Endothelial cell of umbilical vein (primary cell): Measurements from ENCODE around the gene ZNF689. TPM values are rescaled to one million over a fixed set of nuclear protein-coding genes. Genes with fewer than 3 reads are reported as not detected.

Experiments
- BruUV-seq: library from RNA; stranded (reverse); fragments of 400-500 nt; replicated peaks from 2 replicates; lab custom pipeline; 2021; lab: Mats Ljungman, UMichigan
- CTCF ChIA-PET: fragments of 300-600, 350-600 bp; sonication (Branson Sonifier 250); formaldehyde crosslinking; loops from one replicate; lab custom pipeline; 2021; ENCODE audit warnings: antibody characterized with exemption, inconsistent platforms; lab: Charles Lee
- POLR2A ChIA-PET: fragments of 300-600, 350-600 bp; sonication (Branson Sonifier 250); formaldehyde crosslinking; loops from one replicate; lab custom pipeline; 2021; ENCODE audit warnings: antibody characterized with exemption, inconsistent platforms; lab: Charles Lee
- DNase-seq: peaks from one replicate; pipeline ENCODE4 v3.0.0-alpha.2; 2011; ENCODE audit warnings: low read depth, low spot score
- FAIRE-seq: peaks from 2 replicates; lab custom pipeline; 2011; peaks lifted over from hg19 to GRCh38; lab: Jason Lieb, UNC
- H2AFZ ChIP-seq: 2 replicates; pipeline ENCODE4 v1.6.0; 2012; ENCODE audit warnings: low read depth, low read length, control low read depth, inconsistent platforms
- H3K27ac ChIP-seq: 2 replicates; pipeline ENCODE4 v1.5.1; 2011; ENCODE audit warnings: low read depth, mild to moderate bottlenecking, control low read depth, low read length, moderate library complexity; ENCODE audit not compliant: insufficient read depth
- H3K27me3 ChIP-seq, 2 experiments: 2 replicates each; pipeline versions ENCODE4 v1.6.0 to v1.6.1; 2011; ENCODE audit warnings: low read length in 2 of 2, mixed read lengths in 1 of 2; ENCODE audit not compliant: control insufficient read depth in 2 of 2, insufficient read depth in 2 of 2
- H3K36me3 ChIP-seq, 2 experiments: 2 replicates in 1 of 2; 3 replicates in 1 of 2; pipeline ENCODE4 v1.5.1; 2011; ENCODE audit warnings: low read length in 2 of 2, mild to moderate bottlenecking in 1 of 2, moderate library complexity in 1 of 2; ENCODE audit not compliant: control insufficient read depth in 2 of 2, insufficient read depth in 2 of 2; ENCODE audit errors: extremely low read depth in 1 of 2
- H3K4me1 ChIP-seq: 3 replicates; pipeline ENCODE4 v1.5.1; 2011; ENCODE audit warnings: mild to moderate bottlenecking, low read length; ENCODE audit not compliant: control insufficient read depth, insufficient read depth; ENCODE audit errors: extremely low read depth
- H3K4me2 ChIP-seq: 2 replicates; pipeline ENCODE4 v1.6.1; 2011; ENCODE audit warnings: low read length, control low read depth, mixed read lengths; ENCODE audit not compliant: insufficient read depth
- H3K4me3 ChIP-seq, 3 experiments: fragments of 200-600 bp in 1 of 3; sonication (generic), shearing (Covaris generic) in 1 of 3; replicated peaks in 1 of 3; 2 replicates each; pipeline ENCODE4 v1.5.1; 2011 to 2016; ENCODE audit warnings: control low read depth in 3 of 3, low read length in 3 of 3, mild to moderate bottlenecking in 2 of 3, inconsistent platforms in 1 of 3, low read depth in 1 of 3, moderate library complexity in 1 of 3; ENCODE audit not compliant: insufficient read depth in 1 of 3
- H3K79me2 ChIP-seq: 2 replicates; pipeline ENCODE4 v1.6.0; 2012; ENCODE audit warnings: low read length, inconsistent platforms; ENCODE audit not compliant: control insufficient read depth, insufficient read depth
- H3K9ac ChIP-seq: replicated peaks from 2 replicates; pipeline ENCODE3; 2011; ENCODE audit warnings: low read length, control low read depth; ENCODE audit not compliant: insufficient read depth; ENCODE audit errors: extremely low read depth
- H3K9me1 ChIP-seq: replicated peaks from 3 replicates; pipeline ENCODE4 v1.6.0; 2011; ENCODE audit warnings: mild to moderate bottlenecking, low read length; ENCODE audit not compliant: control insufficient read depth, insufficient read depth; ENCODE audit errors: extremely low read depth
- H3K9me3 ChIP-seq: replicated peaks from 2 replicates; pipeline ENCODE4 v1.5.1; 2012; ENCODE audit warnings: low read length, inconsistent platforms; ENCODE audit not compliant: control insufficient read depth, insufficient read depth
- H4K20me1 ChIP-seq: replicated peaks from 2 replicates; pipeline ENCODE3; 2011; ENCODE audit warnings: mild to moderate bottlenecking, low read length; ENCODE audit not compliant: control insufficient read depth, insufficient read depth; ENCODE audit errors: extremely low read depth
- EZH2 ChIP-seq: IDR thresholded peaks from 2 replicates; pipeline ENCODE4 v1.6.1; 2012; ENCODE audit warnings: borderline replicate concordance, low read depth, mild to moderate bottlenecking, moderate library complexity, low read length, inconsistent platforms; ENCODE audit not compliant: severe bottlenecking
- FOS ChIP-seq: IDR thresholded peaks from 2 replicates; pipeline ENCODE4 v1.6.1; 2011; ENCODE audit warnings: mild to moderate bottlenecking, low read length, moderate library complexity, borderline replicate concordance; ENCODE audit not compliant: insufficient read depth
- GATA2 ChIP-seq: IDR thresholded peaks from 2 replicates; pipeline ENCODE4 v1.7.0; 2011; ENCODE audit warnings: low read depth, mild to moderate bottlenecking, moderate library complexity, mixed read lengths, low read length; ENCODE audit not compliant: insufficient read length, insufficient read depth
- JUN ChIP-seq: IDR thresholded peaks from 2 replicates; pipeline ENCODE4 v1.6.1; 2011; ENCODE audit warnings: borderline replicate concordance, low read depth; ENCODE audit not compliant: insufficient read length, insufficient read depth
- MYC ChIP-seq: IDR thresholded peaks from one replicate; pipeline ENCODE4 v1.6.1; 2011; ENCODE audit warnings: mild to moderate bottlenecking, low read depth, low read length
- POLR2A ChIP-seq: IDR thresholded peaks from 2 replicates; pipeline ENCODE4 v1.6.1; 2012; ENCODE audit warnings: low read depth, mild to moderate bottlenecking, control low read depth, low read length
- POLR2AphosphoS5 ChIP-seq: IDR thresholded peaks from 2 replicates; pipeline ENCODE4 v1.6.1; 2012; ENCODE audit warnings: low read depth, mild to moderate bottlenecking, control low read depth, low read length, moderate library complexity; ENCODE audit not compliant: insufficient read depth
- dilution Hi-C: fragments of 300-500 bp; cut with MboI; formaldehyde crosslinking; loops from one replicate; pipeline ENCODE4 v1.15.0; 2019; ENCODE audit warnings: low sequenced_read_pairs; ENCODE audit not compliant: extremely low pct_ligation_motif_present
- intact Hi-C: fragments of 100-400 bp; cut with micrococcal nuclease; formaldehyde crosslinking; loops from one replicate; pipeline ENCODE4 v1.10.0; 2022
- polyA plus RNA-seq, 4 experiments: library from polyadenylated mRNA; depleted of rRNA in 3 of 4; stranded (reverse) in 3 of 4; unstranded in 1 of 4; fragments of >200 nt; gene quantifications; 2 replicates each; pipeline versions ENCODE4 v1.2.1 to v1.2.3, GENCODE V29; 2011 to 2012; ENCODE audit warnings: missing spikeins in 1 of 4
- total RNA-seq: library from RNA; stranded (reverse); gene quantifications from 2 replicates; pipeline ENCODE4 v1.2.3, GENCODE V29; 2021
- TF ChIP-seq, protein P1 (sequence below): IDR thresholded peaks from 2 replicates; pipeline ENCODE4 v1.6.1; 2011; ENCODE audit not compliant: insufficient read depth, insufficient read length
- TF ChIP-seq, protein P2 (sequence below), 2 donors: IDR thresholded peaks; 1 replicate in 1 of 2; 2 replicates in 1 of 2; pipeline ENCODE4 v1.5.1; 2011; ENCODE audit warnings: low read length in 2 of 2, mild to moderate bottlenecking in 2 of 2, moderate library complexity in 2 of 2, control low read depth in 1 of 2, inconsistent platforms in 1 of 2, low read depth in 1 of 2; ENCODE audit not compliant: insufficient read depth in 1 of 2; ENCODE audit errors: extremely low read depth in 1 of 2

The ZNF689 gene
- total and polyA plus RNA-seq, 2 donors (not counting 3 experiments of a cell fraction or from before 2014, with no cell fraction given), result 7.5 to 8.4 TPM

GRCh38 chr16:30585022-30585399 is 25.2 kb downstream of the ZNF689 start:
- peak overlapping the region; percentile 67 for H3K9ac ChIP-seq
- H3K4me3 ChIP-seq, result peak overlapping the region; percentile 56 to 77 (median 72)
- FAIRE-seq (peak; percentile 46), DNase-seq (no peak)
- H2AFZ ChIP-seq, result peak overlapping the region; percentile 77
- H3K4me1 ChIP-seq, result peaks cover 7% of the 10 kb centered on the region
- H3K27ac ChIP-seq, result peak overlapping the region; percentile 49
- intact Hi-C loops (loop anchor here (1.0 to 2.0 kb wide), 8 partner anchors 13 to 155 kb away; partner anchors contain the start of genes DCTPP1, FBRS, PRR14 and ZNF689), dilution Hi-C loops (no loop called here)
- no peaks in the 10 kb centered on the region for H3K9me1 ChIP-seq
- TF ChIP-seq POLR2A, result no peak
- TF ChIP-seq, protein P1, sequence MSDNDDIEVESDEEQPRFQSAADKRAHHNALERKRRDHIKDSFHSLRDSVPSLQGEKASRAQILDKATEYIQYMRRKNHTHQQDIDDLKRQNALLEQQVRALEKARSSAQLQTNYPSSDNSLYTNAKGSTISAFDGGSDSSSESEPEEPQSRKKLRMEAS, result no peak
- TF ChIP-seq FOS, result no peak
- TF ChIP-seq, protein P2, sequence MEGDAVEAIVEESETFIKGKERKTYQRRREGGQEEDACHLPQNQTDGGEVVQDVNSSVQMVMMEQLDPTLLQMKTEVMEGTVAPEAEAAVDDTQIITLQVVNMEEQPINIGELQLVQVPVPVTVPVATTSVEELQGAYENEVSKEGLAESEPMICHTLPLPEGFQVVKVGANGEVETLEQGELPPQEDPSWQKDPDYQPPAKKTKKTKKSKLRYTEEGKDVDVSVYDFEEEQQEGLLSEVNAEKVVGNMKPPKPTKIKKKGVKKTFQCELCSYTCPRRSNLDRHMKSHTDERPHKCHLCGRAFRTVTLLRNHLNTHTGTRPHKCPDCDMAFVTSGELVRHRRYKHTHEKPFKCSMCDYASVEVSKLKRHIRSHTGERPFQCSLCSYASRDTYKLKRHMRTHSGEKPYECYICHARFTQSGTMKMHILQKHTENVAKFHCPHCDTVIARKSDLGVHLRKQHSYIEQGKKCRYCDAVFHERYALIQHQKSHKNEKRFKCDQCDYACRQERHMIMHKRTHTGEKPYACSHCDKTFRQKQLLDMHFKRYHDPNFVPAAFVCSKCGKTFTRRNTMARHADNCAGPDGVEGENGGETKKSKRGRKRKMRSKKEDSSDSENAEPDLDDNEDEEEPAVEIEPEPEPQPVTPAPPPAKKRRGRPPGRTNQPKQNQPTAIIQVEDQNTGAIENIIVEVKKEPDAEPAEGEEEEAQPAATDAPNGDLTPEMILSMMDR (IDR thresholded peaks at IDR 0.05; ENCODE audit: extremely low read depth in 1 of 2, insufficient read depth in 1 of 2, low read depth in 1 of 2, low read length in 2 of 2), result no peak
- TF ChIP-seq GATA2, result no peak
- TF ChIP-seq MYC, result no peak
- TF ChIP-seq JUN, result no peak
- TF ChIP-seq EZH2, result no peak
- no peak for TF ChIP-seq POLR2AphosphoS5
- ChIA-PET POLR2A (no interaction called here), CTCF (interaction anchor here (0.8 to 5.2 kb wide), 5 partner anchors 13 to 155 kb away, joined by 3 to 20 read pairs (median 4); partner anchors contain the start of genes DCTPP1 and ZNF747)
- H3K36me3 ChIP-seq, result peaks cover 2 to 10% of the 10 kb centered on the region in 2 experiments
- peak overlapping the region; percentile 94 for H3K4me2 ChIP-seq
- no peaks in the 10 kb centered on the region for H3K9me3 ChIP-seq
- peaks cover 35% of the 10 kb centered on the region for H3K79me2 ChIP-seq
- BruUV-seq, result TSS peak; percentile 36
- no peaks in the 10 kb centered on the region for H4K20me1 ChIP-seq
- no peaks in the 10 kb centered on the region for H3K27me3 ChIP-seq
